T-helper 1 cell treated with Interleukin-12 subunit alpha and Interleukin-12 subunit beta and Interleukin-4 antibody, amounts not matched to agents 30 μg/mL and 1 μg/mL, for 36 hours (primary cell): ENCODE results near the gene TRPM1.

Source experiments
- H3K27ac Mint-ChIP-seq: one replicate; pipeline ENCODE4 v1.8.0; 2021; ENCODE audit warnings: mild to moderate bottlenecking, mixed read lengths
- H3K27me3 Mint-ChIP-seq: one replicate; pipeline ENCODE4 v1.8.0; 2021; ENCODE audit warnings: low read depth, mixed read lengths
- H3K36me3 Mint-ChIP-seq: one replicate; pipeline ENCODE4 v1.8.0; 2021; ENCODE audit warnings: low read depth, mixed read lengths
- H3K4me1 Mint-ChIP-seq: one replicate; pipeline ENCODE4 v1.8.0; 2021; ENCODE audit warnings: low read depth, mixed read lengths
- H3K4me3 Mint-ChIP-seq: one replicate; pipeline ENCODE4 v1.8.0; 2021; ENCODE audit warnings: mild to moderate bottlenecking, moderate library complexity, mixed read lengths
- H3K9me3 Mint-ChIP-seq: one replicate; pipeline ENCODE4 v1.8.0; 2021; ENCODE audit warnings: mixed read lengths

TRPM1 gene

DNA sequence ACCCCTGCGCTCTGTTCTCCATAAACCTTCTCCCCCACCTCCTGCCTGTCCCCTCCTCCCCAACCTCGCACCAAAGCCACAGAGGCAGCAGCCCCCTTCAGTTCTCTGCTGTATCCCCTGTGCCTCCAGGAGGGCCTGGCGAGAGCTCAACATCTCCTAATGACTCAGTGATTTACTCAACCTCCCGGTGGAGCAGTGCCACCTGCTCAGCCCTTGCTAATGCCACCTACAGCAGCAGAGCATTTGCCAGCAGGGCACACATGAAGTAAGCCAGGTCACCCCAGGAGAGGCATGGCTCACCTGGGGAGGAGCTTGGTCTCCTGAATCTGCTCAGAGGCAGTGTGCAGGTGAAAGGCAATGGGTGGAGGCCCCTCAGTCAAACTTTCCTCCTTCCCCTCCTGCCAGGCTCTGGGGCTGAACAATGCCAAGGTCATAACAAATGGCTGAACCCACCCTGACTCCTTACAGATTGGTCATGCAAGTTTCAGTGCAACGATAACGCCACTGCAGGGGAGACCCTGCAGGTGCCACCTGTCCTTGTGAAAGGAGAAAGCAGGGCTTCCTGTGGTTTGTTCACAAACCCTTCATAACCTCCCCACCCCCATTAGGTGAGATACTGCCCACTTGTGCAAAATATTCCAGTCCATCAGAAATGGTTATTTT, 19.8 kb downstream of the TRPM1 start:
- H3K4me1 Mint-ChIP-seq: peaks cover 9% of the 10 kb centered on the region
- peaks cover 26% of the 10 kb centered on the region for H3K27me3 Mint-ChIP-seq
- H3K4me3 Mint-ChIP-seq: peak overlapping the region; percentile 16
- H3K9me3 Mint-ChIP-seq: no peaks in the 10 kb centered on the region
- H3K36me3 Mint-ChIP-seq: no peaks in the 10 kb centered on the region
- H3K27ac Mint-ChIP-seq: no peak overlapping the region

DNA sequence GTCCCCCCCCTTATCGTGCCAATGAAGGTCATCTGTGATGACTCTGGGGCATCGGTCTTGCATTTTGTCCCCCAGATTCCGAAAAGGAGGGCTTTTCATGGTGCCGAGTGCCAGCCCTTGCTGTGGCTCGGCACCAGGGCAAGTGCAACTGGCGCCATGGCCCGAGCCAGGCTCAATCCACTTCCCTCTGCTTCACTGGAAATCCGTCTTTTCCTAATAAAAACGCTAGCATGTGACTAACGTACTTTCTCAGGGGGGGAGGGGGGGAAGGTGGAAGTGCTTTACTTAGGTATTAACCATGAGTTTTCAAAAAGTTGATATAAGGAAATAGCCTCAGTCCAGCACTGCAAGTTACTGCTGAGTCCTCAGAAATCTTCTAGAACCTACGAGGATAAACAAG, 20.5 kb downstream of the TRPM1 start:
- H3K4me3 Mint-ChIP-seq: no peak overlapping the region
- H3K27me3 Mint-ChIP-seq: peaks cover 31% of the 10 kb centered on the region
- H3K27ac Mint-ChIP-seq: no peak overlapping the region

DNA sequence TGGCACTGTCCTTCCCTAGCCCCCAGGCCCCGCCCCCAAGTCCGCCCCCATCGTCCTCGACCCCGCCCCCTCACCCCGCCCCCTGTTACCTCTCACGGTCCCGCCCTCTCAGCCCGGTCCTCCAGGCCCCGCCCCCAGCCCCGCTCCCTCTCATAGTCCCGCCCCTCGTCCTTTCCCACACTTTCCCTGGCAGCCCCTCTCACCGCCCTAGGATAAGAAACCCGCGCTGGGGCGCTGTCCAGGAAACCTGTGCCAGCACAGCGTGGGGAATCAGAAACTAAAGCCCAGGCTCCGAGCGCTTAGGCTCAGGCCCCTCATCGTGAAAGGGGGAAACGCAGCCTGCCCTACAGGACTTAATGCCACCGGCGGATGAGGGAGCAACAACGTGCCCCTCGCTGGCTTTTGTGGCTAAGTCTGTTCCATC, 20.9 kb downstream of the TRPM1 start:
- H3K27me3 Mint-ChIP-seq: peaks cover 36% of the 10 kb centered on the region
- peaks cover 9% of the 10 kb centered on the region for H3K4me1 Mint-ChIP-seq
- H3K27ac Mint-ChIP-seq: no peak overlapping the region

More for the DNA sequence above, 20.5 kb downstream of the TRPM1 start:
- Mint-ChIP-seq H3K9me3 (no peaks in the 10 kb centered on the region), H3K4me1 (peaks cover 9% of the 10 kb centered on the region), H3K36me3 (no peaks in the 10 kb centered on the region)

DNA sequence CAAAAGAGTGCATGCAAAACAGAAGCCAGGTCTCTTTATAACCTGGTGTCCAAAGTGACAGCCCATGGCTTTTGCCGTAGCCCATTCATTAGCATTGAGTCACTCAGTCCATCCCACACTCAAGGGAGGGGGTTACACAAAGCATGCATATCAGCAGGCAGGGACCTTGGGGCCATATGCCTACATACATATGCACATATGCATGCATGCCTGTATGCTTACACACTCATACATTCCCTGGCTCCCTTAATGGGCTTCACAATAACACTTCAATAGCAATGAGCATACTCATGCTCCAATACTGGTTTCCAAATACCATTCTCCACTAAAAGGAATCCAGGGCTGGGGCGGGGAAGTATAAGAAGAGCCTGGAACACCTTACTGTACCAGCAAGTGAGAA, 22.0 kb downstream of the TRPM1 start:
- Mint-ChIP-seq H3K36me3 (no peaks in the 10 kb centered on the region), H3K9me3 (no peaks in the 10 kb centered on the region), H3K27me3 (peaks cover 44% of the 10 kb centered on the region), H3K27ac (no peak overlapping the region), H3K4me1 (peaks cover 9% of the 10 kb centered on the region), H3K4me3 (no peak overlapping the region)

More for the DNA sequence above, 20.9 kb downstream of the TRPM1 start:
- H3K9me3 Mint-ChIP-seq: no peaks in the 10 kb centered on the region
- peak overlapping the region; percentile 39 for H3K4me3 Mint-ChIP-seq
- no peaks in the 10 kb centered on the region for H3K36me3 Mint-ChIP-seq

DNA sequence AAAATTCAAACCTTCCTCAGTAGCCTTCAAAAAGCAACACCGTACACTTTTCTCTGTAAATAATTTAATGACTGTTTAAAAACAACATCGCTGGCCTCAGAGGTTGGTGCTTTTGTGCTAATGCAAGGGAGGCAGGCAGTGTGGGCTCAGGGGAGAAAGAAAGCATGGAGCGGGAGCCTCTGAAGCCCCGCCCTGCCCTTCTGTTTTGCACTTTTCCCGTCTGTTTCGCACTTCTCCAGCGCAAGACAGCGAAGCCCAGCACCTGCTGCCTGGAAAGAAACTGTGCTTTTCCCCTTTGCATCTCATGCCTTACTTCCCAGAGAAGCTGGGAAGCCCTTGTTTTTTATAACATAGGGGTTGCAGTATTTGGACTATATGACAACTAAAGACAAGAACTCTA, 23.1 kb downstream of the TRPM1 start:
- Mint-ChIP-seq H3K4me3 (no peak overlapping the region), H3K36me3 (no peaks in the 10 kb centered on the region), H3K27me3 (peaks cover 47% of the 10 kb centered on the region), H3K27ac (no peak overlapping the region), H3K4me1 (peaks cover 7% of the 10 kb centered on the region), H3K9me3 (no peaks in the 10 kb centered on the region)

DNA sequence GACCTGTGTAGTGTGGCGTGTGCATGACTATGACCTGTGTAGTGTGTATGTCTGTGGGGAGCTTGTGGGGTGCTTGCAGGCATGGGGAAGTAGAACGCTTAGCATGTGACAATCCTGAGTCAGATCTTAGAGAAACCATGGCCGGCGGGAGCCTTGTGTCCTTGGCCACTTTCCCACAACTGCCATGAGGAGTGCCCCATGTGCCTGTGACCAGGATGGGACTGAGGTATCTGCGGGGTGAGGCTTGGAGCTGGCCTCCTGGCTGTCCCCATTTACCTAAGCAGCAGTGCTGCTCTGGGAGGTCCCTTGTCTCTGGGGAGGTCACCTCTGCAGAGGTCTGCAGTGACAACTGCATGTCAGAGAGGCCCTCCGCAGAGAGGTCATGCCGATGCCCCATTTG, 23.6 kb downstream of the TRPM1 start:
- H3K36me3 Mint-ChIP-seq: no peaks in the 10 kb centered on the region
- no peak overlapping the region for H3K27ac Mint-ChIP-seq
- H3K27me3 Mint-ChIP-seq: peaks cover 53% of the 10 kb centered on the region
- H3K4me3 Mint-ChIP-seq: no peak overlapping the region
- H3K9me3 Mint-ChIP-seq: no peaks in the 10 kb centered on the region
- H3K4me1 Mint-ChIP-seq: peaks cover 7% of the 10 kb centered on the region

DNA sequence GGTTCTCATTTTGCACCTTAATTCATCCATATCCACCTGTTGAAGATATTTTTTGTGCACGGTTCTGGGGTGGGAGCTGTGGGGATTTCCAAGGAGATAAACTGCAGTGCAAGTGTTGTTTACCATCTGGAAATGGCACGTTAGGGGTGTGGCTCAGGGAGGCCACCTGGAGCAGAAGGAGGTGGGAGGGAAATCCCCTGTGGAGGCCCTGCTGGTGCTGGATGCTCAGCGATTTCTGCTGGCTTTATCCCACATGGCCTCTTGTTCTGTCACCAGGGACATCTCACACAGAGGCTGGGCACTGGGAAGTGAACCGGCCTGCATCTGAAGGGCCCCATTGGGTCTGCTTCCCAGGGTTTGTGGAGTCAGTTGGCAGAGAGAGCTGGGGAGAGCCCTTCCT, 24.3 kb downstream of the TRPM1 start:
- Mint-ChIP-seq H3K4me3 (no peak overlapping the region), H3K4me1 (peaks cover 7% of the 10 kb centered on the region)

DNA sequence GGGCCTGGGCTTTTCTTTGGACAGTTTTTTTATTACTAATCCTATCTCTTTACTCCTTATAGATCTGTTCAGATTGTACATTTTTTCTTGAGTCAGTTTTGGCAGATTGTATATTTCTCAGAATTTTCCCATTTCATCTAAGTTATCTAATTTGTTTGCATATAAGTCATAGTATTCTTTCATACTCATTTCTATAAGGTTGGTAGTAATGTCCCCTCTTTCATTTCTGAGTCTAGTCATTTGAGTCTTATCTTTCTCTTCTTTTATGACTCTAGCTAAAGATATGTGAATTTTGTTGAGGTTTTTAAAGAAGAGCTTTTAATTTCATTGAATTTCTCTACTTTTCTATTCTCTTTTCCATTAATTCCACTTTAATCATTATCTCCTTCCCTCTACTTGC, 27.2 kb downstream of the TRPM1 start:
- Mint-ChIP-seq H3K27me3 (peaks cover 36% of the 10 kb centered on the region), H3K4me3 (no peak overlapping the region), H3K36me3 (no peaks in the 10 kb centered on the region), H3K4me1 (peaks cover 5% of the 10 kb centered on the region), H3K9me3 (no peaks in the 10 kb centered on the region), H3K27ac (no peak overlapping the region)

More for the DNA sequence above, 24.3 kb downstream of the TRPM1 start:
- Mint-ChIP-seq H3K9me3 (no peaks in the 10 kb centered on the region), H3K36me3 (no peaks in the 10 kb centered on the region), H3K27ac (no peak overlapping the region), H3K27me3 (peaks cover 49% of the 10 kb centered on the region)

DNA sequence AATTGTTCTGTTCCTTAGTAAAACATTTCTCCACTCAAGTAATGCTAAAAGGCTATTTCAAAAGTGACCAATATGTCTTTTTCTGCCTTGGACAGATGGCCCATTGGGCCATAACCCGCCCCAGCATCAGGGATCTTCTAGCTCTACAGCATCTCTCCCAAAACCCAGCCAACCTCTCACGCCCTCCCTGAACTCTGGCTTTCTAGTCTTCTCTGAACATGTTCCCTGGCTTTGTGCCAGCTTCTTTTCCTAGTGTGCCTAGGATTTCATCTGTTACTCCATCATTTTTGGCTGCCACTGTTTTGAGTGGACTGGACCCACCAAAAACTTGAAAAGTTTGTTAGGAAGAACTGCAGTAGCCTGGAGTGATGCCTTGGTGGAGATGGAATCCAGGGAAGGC, 30.7 kb downstream of the TRPM1 start:
- no peak overlapping the region for H3K27ac Mint-ChIP-seq
- H3K36me3 Mint-ChIP-seq: no peaks in the 10 kb centered on the region
- H3K4me3 Mint-ChIP-seq: no peak overlapping the region
- no peaks in the 10 kb centered on the region for H3K4me1 Mint-ChIP-seq
- H3K9me3 Mint-ChIP-seq: no peaks in the 10 kb centered on the region
- peaks cover 24% of the 10 kb centered on the region for H3K27me3 Mint-ChIP-seq

DNA sequence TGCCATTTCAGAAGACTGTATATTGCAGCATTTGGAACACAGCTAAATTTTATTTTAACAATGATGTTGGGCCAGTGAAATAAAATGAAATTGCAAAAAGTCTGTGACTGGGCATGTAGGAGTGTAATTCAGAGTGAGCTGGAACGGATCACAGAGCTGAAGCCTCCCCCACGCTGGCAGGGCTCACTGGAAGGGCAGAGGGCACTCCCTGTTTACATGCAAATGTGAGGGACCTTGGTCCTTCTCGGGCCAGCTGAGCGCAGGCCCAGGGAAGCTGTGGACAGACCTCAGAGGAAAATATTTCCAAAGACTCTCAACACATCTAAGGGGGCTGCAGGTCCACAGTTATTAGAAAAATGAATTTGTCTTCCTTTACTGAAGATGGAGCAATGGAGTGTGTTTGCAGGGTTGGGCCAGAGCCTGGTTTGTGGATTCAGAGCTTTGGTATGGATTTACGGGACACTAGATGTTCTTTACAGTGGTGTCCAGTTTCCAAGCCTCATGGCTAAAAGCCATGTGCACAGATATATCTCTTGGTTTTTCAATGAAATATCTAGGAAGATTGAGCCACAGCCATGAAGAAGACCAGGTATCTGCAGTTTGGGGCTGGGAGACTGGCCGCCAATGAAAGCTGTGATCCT, 32.0 kb downstream of the TRPM1 start:
- no peak overlapping the region for H3K4me3 Mint-ChIP-seq
- no peaks in the 10 kb centered on the region for H3K36me3 Mint-ChIP-seq
- H3K27me3 Mint-ChIP-seq: peaks cover 13% of the 10 kb centered on the region

DNA sequence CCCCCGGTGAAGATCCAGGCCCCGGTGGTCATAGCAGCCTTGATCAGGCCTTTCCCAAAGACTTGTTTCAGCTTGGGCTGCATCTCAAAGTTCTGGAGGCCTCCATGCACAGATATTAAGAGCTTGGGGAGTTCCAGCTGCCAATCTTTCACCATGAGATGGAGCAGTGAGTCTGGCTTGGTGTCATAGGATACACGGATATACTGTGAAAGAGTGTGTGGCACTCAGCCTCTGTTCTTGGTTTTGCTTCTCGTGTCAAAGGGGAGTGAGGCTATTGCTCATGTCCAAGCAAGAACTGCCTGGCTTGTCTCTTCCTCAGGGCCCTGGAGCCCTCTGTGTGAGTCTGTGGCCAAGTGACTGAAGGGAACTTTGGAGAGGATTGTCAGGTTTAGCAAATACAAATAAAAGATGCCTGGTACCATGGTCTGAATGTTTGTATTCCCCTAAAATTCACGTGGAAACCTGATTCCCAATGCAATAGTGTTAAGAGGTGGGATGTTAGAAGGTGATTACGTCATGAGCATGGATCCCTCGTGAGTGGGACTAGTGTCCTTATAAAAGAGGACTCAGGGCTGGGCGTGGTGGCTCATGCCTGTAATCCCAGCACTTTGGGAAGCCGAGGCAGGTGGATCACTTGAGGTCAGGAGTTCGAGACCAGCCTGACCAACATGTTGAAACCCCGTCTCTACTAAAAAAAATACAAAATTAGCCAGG, 33.5 kb downstream of the TRPM1 start:
- H3K9me3 Mint-ChIP-seq: no peaks in the 10 kb centered on the region
- H3K4me1 Mint-ChIP-seq: no peaks in the 10 kb centered on the region
- H3K27ac Mint-ChIP-seq: no peak overlapping the region
- peaks cover 1% of the 10 kb centered on the region for H3K27me3 Mint-ChIP-seq
- no peak overlapping the region for H3K4me3 Mint-ChIP-seq
- no peaks in the 10 kb centered on the region for H3K36me3 Mint-ChIP-seq

More for the DNA sequence above, 32.0 kb downstream of the TRPM1 start:
- Mint-ChIP-seq H3K27ac (no peak overlapping the region), H3K9me3 (no peaks in the 10 kb centered on the region), H3K4me1 (no peaks in the 10 kb centered on the region)

DNA sequence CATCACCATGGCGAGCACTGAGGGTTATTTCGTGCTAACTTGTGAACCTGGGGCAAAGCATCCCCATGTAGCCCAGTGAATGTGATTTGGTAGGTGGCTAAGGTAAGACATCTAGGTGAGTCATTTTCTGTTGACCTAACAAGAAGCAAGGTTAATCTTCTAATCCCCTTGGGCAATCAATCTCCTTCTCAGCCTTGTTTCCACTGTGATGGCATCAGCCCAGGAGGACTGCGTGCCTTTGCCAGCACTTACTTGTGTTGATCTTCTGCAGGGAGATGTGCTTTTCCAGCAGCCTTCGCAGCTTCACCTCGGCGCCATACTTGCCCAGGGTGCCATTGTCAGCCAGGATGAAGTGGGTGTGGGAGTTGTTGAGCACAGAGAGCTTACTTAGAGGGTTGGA, 35.7 kb downstream of the TRPM1 start:
- H3K27ac Mint-ChIP-seq: no peak overlapping the region
- no peaks in the 10 kb centered on the region for H3K36me3 Mint-ChIP-seq
- no peaks in the 10 kb centered on the region for H3K9me3 Mint-ChIP-seq
- no peak overlapping the region for H3K4me3 Mint-ChIP-seq
- no peaks in the 10 kb centered on the region for H3K27me3 Mint-ChIP-seq
- H3K4me1 Mint-ChIP-seq: no peaks in the 10 kb centered on the region

DNA sequence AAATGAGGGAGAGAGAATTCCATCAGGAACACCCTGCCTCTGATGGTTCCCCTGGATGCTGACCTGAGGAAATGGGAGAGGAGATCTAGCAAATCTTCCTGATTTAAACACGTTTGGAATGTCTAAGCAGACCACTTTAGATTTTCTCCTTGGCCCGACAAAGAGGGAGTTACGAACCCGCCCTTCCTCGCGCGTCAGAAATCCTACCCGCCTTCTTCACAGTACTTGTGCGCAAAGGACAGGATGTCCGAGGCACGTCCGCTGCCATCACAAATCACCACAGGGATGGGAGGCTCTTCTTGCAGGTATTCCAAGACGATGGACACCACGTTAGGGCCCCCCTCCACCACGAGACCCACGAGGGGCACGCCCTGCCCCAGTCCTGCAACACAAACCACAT, 38.6 kb downstream of the TRPM1 start:
- Mint-ChIP-seq H3K4me3 (no peak overlapping the region), H3K27ac (no peak overlapping the region), H3K9me3 (no peaks in the 10 kb centered on the region), H3K36me3 (no peaks in the 10 kb centered on the region), H3K27me3 (peaks cover 8% of the 10 kb centered on the region), H3K4me1 (no peaks in the 10 kb centered on the region)

DNA sequence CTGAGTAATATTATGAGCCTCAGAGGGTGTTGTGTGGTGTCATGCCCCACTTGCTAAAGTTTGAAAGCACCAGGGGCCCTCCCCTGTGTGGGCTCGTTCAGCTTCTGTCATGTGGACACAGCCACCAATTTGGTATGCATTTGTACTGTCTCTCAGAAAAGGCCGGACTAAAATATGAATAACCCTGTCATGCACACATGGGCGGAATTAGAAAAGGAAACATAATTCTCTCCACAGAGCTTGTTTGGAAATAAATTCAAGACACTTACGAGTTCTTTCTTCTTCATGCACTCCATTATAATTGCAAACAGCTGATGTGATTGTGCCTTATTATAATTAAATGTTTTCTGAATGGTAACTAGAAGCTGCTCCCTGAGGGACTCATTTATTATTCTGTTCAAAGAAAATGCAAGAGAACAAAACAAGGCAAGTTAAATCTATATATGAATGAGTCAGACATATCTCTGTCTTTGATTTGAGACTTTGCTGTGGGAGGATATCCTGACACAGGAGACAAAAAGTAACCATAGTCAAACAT, 39.1 kb downstream of the TRPM1 start:
- no peak overlapping the region for H3K27ac Mint-ChIP-seq
- H3K27me3 Mint-ChIP-seq: peaks cover 8% of the 10 kb centered on the region
- no peak overlapping the region for H3K4me3 Mint-ChIP-seq
- H3K36me3 Mint-ChIP-seq: no peaks in the 10 kb centered on the region
- H3K4me1 Mint-ChIP-seq: no peaks in the 10 kb centered on the region
- H3K9me3 Mint-ChIP-seq: no peaks in the 10 kb centered on the region
